Measurements from ENCODE around the gene PRAMEF4.
"Not testable (repeated sequence)": the region's sequence is repeated elsewhere in the genome, so short reads cannot be mapped to it uniquely, and the experiment has no call there.

The PRAMEF4 gene

DNA sequence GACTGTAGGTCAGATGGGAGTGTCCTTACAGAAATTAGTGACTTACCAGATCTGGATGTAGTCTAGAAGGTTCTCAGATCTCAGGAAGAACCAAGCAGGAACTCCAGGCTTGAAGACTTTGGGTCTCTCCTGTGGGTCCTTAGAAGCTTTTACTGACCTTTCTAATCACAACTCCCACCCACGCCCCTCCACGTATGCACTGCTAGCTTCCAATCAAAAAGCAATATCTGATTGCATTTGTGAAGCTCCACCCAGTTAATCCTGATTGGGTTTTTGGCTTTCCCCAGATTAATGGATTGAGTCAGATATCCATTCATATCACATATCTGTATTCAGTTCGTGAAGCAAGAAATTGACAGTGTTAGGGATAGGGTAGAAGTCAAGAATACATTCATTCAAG, at the start of gene PRAMEF4:
Gene PRAMEF4, minus strand, starts transcription at position 101 of the 400 bp plus-strand sequence. CDS start 2,807 bp downstream, outside the sequence.
- DNase-seq: not testable (repeated sequence)

DNA sequence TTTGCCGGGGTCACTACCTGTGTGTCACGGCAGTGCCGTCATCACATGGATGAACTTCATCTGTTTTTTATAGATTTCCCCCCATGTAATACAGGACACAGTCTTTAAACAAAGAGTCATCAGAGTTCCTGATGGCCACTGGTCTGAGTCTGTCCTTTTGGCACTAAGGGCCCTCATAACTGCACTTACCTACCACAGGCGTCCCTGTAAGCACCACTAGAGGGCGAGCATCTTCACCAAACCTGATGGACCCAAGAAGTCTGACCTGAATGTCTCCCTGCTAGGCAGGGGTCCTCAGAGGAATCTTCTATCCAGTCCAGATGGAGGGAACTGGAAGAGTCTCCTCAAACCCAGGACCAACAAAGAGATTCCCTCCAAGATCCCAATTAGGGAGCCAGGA, 38.4 kb upstream of the PRAMEF4 start:
- not testable (repeated sequence) for DNase-seq

GRCh38 chr1:12921749-12922148, 35.7 kb upstream of the PRAMEF4 start:
- not testable (repeated sequence) for DNase-seq

DNA sequence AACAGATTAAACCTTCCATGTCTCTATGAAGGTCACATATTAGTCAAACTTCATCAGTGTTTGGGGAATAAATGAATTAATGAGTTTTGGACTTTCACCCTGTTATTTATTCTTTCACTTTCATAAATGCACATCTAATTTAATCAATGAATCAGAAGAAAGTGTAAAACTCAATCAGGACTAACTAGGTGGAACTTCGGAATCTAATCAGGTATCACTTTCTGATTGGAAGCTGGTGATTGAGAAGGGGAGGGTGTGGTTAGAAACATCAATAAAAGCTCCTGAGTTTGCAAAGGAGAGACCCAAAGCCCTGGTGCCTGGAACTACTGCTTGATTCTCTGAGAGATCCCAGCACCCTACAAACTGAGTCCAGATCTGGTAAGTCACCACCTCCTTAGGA, 30.3 kb upstream of the PRAMEF4 start, which contains the start of gene PRAMEF7:
Gene PRAMEF7, plus strand, starts transcription at position 301 of the 400 bp plus-strand sequence. CDS start 1,083 bp downstream, outside the sequence.
- DNase-seq: not testable (repeated sequence)

- not testable (repeated sequence) for DNase-seq
Measured at GRCh38 chr1:12903793-12904572, 18.0 kb upstream of the PRAMEF4 start.

GRCh38 chr1:12899186-12899585, 13.2 kb upstream of the PRAMEF4 start:
- not testable (repeated sequence) for DNase-seq

DNA sequence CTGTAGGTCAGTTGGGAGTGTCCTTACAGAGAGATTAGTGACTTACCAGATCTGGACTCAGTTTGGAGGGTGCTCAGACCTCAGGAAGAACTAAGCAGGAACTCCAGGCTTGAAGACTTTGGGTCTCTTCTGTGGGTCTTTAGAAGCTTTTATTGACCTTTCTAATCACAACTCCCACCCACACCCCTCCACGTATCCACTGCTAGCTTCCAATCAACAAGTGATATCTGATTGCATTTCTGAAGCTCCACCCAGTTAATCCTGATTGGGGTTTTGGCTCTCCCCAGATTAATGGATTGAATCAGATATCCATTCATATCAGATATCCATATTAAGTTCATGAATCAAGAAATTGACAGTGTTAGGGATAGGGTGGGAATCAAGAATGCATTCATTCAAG, 12.2 kb upstream of the PRAMEF4 start, which contains the start of gene PRAMEF10:
Gene PRAMEF10, minus strand, starts transcription at position 101 of the 400 bp plus-strand sequence. CDS start 2,423 bp downstream, outside the sequence.
- not testable (repeated sequence) for DNase-seq

- not testable (repeated sequence) for DNase-seq
Measured at GRCh38 chr1:12878453-12878852, 7.5 kb downstream of the PRAMEF4 start.

- DNase-seq: not testable (repeated sequence)
Measured at GRCh38 chr1:12863131-12863880, 22.7 kb downstream of the PRAMEF4 start.

- DNase-seq: not testable (repeated sequence)
Measured at GRCh38 chr1:12856786-12857185, 29.2 kb downstream of the PRAMEF4 start, which contains the start of gene PRAMEF2. PRAMEF2 (plus strand) TSS chr1:12857086; CDS start chr1:12859010, 1,924 bp downstream.

GRCh38 chr1:12851779-12852178, 34.2 kb downstream of the PRAMEF4 start:
- no peak for DNase-seq

DNA sequence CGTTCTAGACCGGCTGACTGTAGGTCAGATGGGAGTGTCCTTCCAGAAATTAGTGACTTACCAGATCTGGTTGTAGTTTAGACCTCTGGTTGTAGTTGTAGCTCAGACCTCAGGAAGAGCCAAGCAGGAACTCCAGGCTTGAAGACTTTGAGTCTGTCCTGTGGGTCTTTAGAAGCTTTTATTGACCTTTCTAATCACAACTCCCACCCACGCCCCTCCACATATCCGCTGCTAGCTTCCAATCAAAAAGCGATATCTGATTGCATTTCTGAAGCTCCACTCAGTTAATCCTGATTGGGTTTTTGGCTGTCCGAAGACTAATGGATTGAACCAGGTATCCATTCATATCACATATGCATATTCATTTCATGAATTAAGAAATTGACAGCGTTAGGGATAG, 37.4 kb downstream of the PRAMEF4 start, which contains the start of gene HNRNPCL1:
Gene HNRNPCL1, minus strand, starts transcription at position 101 of the 400 bp plus-strand sequence. CDS start 431 bp downstream, outside the sequence.
- not testable (repeated sequence) for DNase-seq

- not testable (repeated sequence) for DNase-seq
Measured at GRCh38 chr1:12833251-12833650, 52.8 kb downstream of the PRAMEF4 start.

DNA sequence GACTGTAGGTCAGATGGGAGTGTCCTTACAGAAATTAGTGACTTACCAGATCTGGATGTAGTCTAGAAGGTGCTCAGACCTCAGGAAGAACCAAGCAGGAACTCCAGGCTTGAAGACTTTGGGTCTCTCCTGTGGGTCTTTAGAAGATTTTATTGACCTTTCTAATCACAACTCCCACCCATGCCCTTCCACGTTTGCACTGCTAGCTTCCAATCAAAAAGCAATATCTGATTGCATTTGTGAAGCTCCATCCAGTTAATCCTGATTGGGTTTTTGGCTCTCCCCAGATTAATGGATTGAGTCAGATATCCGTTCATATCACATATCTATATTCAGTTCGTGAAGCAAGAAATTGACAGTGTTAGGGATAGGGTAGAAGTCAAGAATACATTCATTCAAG, 54.7 kb downstream of the PRAMEF4 start, which contains the start of gene PRAMEF11:
Gene PRAMEF11, minus strand, starts transcription at position 101 of the 400 bp plus-strand sequence. CDS start 2,621 bp downstream, outside the sequence.
- not testable (repeated sequence) for DNase-seq

All from DMS79 (cell line).